ENCODE data around the gene GRPEL1. TPM values are rescaled to one million over a fixed set of nuclear protein-coding genes. Genes with fewer than 3 reads are reported as not detected.

Gene GRPEL1
- total RNA-seq, 1 experiment from 2014 or later, result 19.4 TPM

DNA sequence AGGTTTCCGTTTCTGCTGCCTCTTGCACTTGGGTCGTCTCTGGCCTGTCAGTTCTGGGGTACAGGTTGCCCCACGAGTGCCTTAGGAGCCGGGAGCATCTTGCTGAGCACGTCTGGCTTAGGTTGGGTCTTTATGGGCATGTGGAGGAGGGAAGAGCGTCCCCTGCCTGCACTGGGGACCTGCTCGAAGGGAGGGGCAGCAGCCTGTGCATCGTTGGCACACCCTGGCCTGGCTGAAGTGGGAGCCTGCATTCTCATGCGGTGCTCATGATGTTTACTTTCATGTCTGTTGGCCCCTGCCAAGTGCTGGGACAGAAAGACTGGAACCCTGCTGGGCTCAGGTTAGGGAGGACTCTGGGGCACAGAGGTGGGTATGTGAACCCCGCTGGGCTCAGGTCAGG, 48.5 kb downstream of the GRPEL1 start:
- no peak for DNase-seq
- Histone ChIP-seq H3K36me3 (ENCODE audit: insufficient read depth, low read length) (peaks cover 5% of the 10 kb centered on the region; the same call in 1 of the 2 replicates), H3K4me1 (ENCODE audit: low read length) (peaks cover under 1% of the 10 kb centered on the region), H3K4me3 (ENCODE audit: low read length) (no peak overlapping the region), H3K9ac (ENCODE audit: low read length) (no peak overlapping the region), H3K4me2 (ENCODE audit: low read depth, low read length, poor library complexity, severe bottlenecking) (no peak overlapping the region), H2AFZ (ENCODE audit: low read length) (no peak overlapping the region), H3K9me3 (ENCODE audit: low read length) (no peaks in the 10 kb centered on the region), H3K27me3 (ENCODE audit: low read length) (no peaks in the 10 kb centered on the region), H3K79me2 (ENCODE audit: low read length) (no peaks in the 10 kb centered on the region; the same call in 1 of the 2 replicates), H3K9me2 (replicated peaks; ENCODE audit: insufficient read depth, low read length) (no peaks in the 10 kb centered on the region), H4K20me1 (ENCODE audit: insufficient read depth, low read depth, low read length) (no peaks in the 10 kb centered on the region), H3K27ac (ENCODE audit: low read length) (no peak overlapping the region)

DNA sequence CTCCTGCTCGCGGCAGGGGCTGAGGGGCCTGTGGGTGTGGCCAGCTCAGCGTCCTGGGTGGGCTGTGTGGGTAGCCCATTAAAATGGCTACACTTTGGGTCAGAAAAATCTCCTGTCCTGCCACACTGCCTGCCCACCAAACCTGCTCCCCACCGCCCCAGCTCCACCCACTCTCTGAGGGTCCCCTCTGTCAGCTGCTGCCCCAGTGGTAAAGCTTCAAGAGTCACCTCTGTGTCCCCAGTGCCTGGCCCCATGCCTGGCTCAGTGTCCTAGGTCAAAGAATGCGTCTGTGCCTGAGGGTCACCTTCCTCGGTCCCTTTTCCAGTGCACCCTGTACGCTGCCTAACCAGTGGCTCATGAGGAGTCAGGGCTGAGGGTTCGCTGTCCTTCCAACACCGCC, 49.6 kb downstream of the GRPEL1 start:
- H3K9ac ChIP-seq (ENCODE audit: low read length), result no peak overlapping the region

DNA sequence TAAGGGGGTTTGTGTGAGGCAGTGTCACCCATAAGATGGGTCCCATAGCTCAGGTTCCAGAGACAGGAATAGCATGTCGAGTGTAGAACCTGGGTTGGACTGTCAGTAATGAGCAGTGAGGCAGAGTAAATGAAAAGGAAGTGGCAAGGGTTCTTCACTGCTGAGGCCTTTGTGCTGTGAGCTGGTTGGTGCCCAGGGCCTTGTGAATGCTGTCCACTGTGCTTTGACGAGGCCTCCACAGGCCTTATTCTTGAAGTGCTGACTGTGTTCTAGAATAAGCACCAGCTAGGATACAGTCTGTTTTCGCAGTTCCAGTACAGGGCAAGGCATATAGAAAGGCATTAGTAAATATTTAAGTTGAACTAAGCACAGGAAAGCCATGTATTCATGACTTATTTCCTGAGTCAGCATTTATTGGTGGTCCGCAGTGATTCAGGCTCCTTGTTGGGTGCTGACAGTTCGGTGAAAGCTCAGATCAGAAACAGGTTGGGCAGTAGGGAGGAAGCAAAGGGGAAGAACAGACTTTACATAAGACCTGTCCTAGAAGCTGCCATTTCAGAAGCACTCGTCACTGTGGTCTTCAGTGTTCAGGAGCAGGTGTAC, 50.3 kb downstream of the GRPEL1 start:
- H3K9me3 ChIP-seq (ENCODE audit: low read length), result no peaks in the 10 kb centered on the region
- no peak overlapping the region for H3K4me3 ChIP-seq (ENCODE audit: low read length)
- H3K27me3 ChIP-seq (ENCODE audit: low read length), result no peaks in the 10 kb centered on the region
- H3K9me2 ChIP-seq (replicated peaks; ENCODE audit: insufficient read depth, low read length), result no peaks in the 10 kb centered on the region
- peaks cover 16% of the 10 kb centered on the region for H3K4me1 ChIP-seq (ENCODE audit: low read length)
- H2AFZ ChIP-seq (ENCODE audit: low read length), result no peak overlapping the region
- no peak for DNase-seq
- H3K36me3 ChIP-seq (ENCODE audit: insufficient read depth, low read length), result peaks cover 12% of the 10 kb centered on the region; the same call in 1 of the 2 replicates
- no peak overlapping the region for H3K9ac ChIP-seq (ENCODE audit: low read length)
- no peaks in the 10 kb centered on the region for H4K20me1 ChIP-seq (ENCODE audit: insufficient read depth, low read depth, low read length)
- no peak overlapping the region for H3K27ac ChIP-seq (ENCODE audit: low read length)
- H3K79me2 ChIP-seq (ENCODE audit: low read length), result no peaks in the 10 kb centered on the region; the same call in 1 of the 2 replicates
- H3K4me2 ChIP-seq (ENCODE audit: low read depth, low read length, poor library complexity, severe bottlenecking), result no peak overlapping the region

More for the DNA sequence above, 49.6 kb downstream of the GRPEL1 start:
- no peak overlapping the region for H3K4me3 ChIP-seq (ENCODE audit: low read length)
- DNase-seq, result no peak
- H3K36me3 ChIP-seq (ENCODE audit: insufficient read depth, low read length), result peaks cover 9% of the 10 kb centered on the region; the same call in 1 of the 2 replicates
- no peaks in the 10 kb centered on the region; the same call in 1 of the 2 replicates for H3K79me2 ChIP-seq (ENCODE audit: low read length)
- H3K9me3 ChIP-seq (ENCODE audit: low read length), result no peaks in the 10 kb centered on the region
- peaks cover 12% of the 10 kb centered on the region for H3K4me1 ChIP-seq (ENCODE audit: low read length)
- H4K20me1 ChIP-seq (ENCODE audit: insufficient read depth, low read depth, low read length), result no peaks in the 10 kb centered on the region
- H3K27me3 ChIP-seq (ENCODE audit: low read length), result no peaks in the 10 kb centered on the region
- H3K4me2 ChIP-seq (ENCODE audit: low read depth, low read length, poor library complexity, severe bottlenecking), result no peak overlapping the region
- no peak overlapping the region for H3K27ac ChIP-seq (ENCODE audit: low read length)
- H3K9me2 ChIP-seq (replicated peaks; ENCODE audit: insufficient read depth, low read length), result no peaks in the 10 kb centered on the region
- no peak overlapping the region for H2AFZ ChIP-seq (ENCODE audit: low read length)

DNA sequence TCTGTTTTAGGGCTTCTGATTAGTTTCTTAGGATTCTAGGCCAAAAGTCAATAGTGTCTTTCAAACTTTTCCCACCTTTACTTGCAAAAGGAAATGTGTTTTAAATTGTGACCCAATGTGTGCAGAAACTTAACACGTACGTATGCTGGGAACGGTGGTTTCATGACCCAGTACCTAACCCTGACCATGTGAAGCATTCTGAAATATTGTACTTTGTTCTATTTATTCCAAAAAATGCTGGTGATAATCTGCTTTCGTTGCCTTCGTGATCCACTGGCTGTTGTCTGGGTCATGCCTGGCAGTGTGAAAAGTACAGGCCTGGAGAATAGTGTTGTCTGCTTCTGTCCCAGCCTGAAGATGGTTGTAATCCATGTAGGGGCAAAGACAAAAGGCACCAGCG, 51.4 kb downstream of the GRPEL1 start:
- no peaks in the 10 kb centered on the region for H3K9me3 ChIP-seq (ENCODE audit: low read length)
- peaks cover 12% of the 10 kb centered on the region; the same call in 1 of the 2 replicates for H3K36me3 ChIP-seq (ENCODE audit: insufficient read depth, low read length)
- H2AFZ ChIP-seq (ENCODE audit: low read length), result no peak overlapping the region
- H3K4me3 ChIP-seq (ENCODE audit: low read length), result no peak overlapping the region
- H3K9ac ChIP-seq (ENCODE audit: low read length), result no peak overlapping the region
- no peak overlapping the region for H3K27ac ChIP-seq (ENCODE audit: low read length)
- DNase-seq, result no peak
- H3K4me2 ChIP-seq (ENCODE audit: low read depth, low read length, poor library complexity, severe bottlenecking), result no peak overlapping the region
- no peaks in the 10 kb centered on the region for H3K27me3 ChIP-seq (ENCODE audit: low read length)
- H3K79me2 ChIP-seq (ENCODE audit: low read length), result no peaks in the 10 kb centered on the region; the same call in 1 of the 2 replicates
- H4K20me1 ChIP-seq (ENCODE audit: insufficient read depth, low read depth, low read length), result no peaks in the 10 kb centered on the region
- peaks cover 16% of the 10 kb centered on the region for H3K4me1 ChIP-seq (ENCODE audit: low read length)
- no peaks in the 10 kb centered on the region for H3K9me2 ChIP-seq (replicated peaks; ENCODE audit: insufficient read depth, low read length)

DNA sequence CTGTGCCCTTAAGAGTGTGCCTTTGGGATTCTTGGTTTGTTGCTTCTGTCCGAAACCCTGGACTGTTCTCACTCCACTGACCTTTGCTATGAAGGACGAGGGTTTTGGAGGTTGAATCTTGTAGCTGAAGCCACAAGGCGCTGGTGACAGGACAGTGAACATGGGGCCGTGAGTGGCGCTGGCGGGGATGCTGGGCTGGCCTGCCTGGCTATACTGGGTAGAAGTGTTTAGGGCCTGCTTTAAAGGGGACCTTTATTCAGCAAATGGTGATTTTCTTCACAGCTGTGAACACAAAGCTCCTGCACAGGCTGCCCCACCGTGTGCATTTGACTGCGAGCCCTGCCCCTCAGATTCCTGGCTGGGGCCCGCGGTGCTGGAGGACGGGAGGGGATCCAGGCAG, 51.8 kb downstream of the GRPEL1 start:
- Histone ChIP-seq H3K4me2 (ENCODE audit: low read depth, low read length, poor library complexity, severe bottlenecking) (no peak overlapping the region), H3K9ac (ENCODE audit: low read length) (no peak overlapping the region), H3K9me3 (ENCODE audit: low read length) (no peaks in the 10 kb centered on the region), H4K20me1 (ENCODE audit: insufficient read depth, low read depth, low read length) (no peaks in the 10 kb centered on the region), H3K36me3 (ENCODE audit: insufficient read depth, low read length) (peaks cover 12% of the 10 kb centered on the region; the same call in 1 of the 2 replicates), H3K27ac (ENCODE audit: low read length) (no peak overlapping the region), H3K4me3 (ENCODE audit: low read length) (no peak overlapping the region), H3K79me2 (ENCODE audit: low read length) (no peaks in the 10 kb centered on the region; the same call in 1 of the 2 replicates), H3K4me1 (ENCODE audit: low read length) (peaks cover 16% of the 10 kb centered on the region), H2AFZ (ENCODE audit: low read length) (no peak overlapping the region), H3K9me2 (replicated peaks; ENCODE audit: insufficient read depth, low read length) (no peaks in the 10 kb centered on the region), H3K27me3 (ENCODE audit: low read length) (no peaks in the 10 kb centered on the region)
- DNase-seq, result no peak

DNA sequence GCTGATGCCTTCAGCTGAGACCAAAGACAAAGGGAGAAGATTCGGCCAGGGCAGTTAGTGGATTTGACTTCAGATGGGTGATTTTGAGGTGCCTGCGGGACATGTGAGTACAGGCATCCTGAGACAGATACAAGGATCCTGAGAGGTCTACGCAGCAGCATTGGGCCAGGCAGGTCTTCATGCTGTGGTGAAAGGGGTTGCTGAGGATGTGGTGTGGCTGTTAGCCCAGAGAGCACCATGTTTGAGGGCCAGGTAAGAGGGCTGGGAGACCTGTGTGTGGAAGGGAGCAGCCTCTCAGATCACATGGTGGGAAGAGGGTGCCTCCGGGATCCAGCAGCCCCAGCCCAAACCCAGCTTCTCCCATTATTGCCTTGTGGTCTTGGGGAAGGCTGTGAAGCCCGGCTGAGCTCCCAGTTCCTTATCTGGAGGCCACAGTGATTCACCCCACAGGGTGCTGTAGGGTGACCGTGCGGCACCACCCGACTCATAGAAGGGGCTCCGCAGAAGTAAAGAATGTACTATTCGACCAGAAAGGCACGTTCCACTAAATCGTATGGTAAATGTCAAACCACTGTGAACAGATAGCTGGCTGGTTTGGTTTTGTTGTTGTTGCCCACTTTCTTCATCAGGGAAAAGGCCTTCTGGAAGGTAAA, 52.4 kb downstream of the GRPEL1 start:
- no peaks in the 10 kb centered on the region for H3K9me2 ChIP-seq (replicated peaks; ENCODE audit: insufficient read depth, low read length)
- no peak overlapping the region for H3K4me2 ChIP-seq (ENCODE audit: low read depth, low read length, poor library complexity, severe bottlenecking)
- DNase-seq, result no peak
- H3K4me1 ChIP-seq (ENCODE audit: low read length), result peaks cover 16% of the 10 kb centered on the region
- no peaks in the 10 kb centered on the region; the same call in 1 of the 2 replicates for H3K79me2 ChIP-seq (ENCODE audit: low read length)
- no peak overlapping the region for H3K27ac ChIP-seq (ENCODE audit: low read length)
- no peaks in the 10 kb centered on the region for H4K20me1 ChIP-seq (ENCODE audit: insufficient read depth, low read depth, low read length)
- no peak overlapping the region for H2AFZ ChIP-seq (ENCODE audit: low read length)
- peaks cover 12% of the 10 kb centered on the region; the same call in 1 of the 2 replicates for H3K36me3 ChIP-seq (ENCODE audit: insufficient read depth, low read length)
- H3K4me3 ChIP-seq (ENCODE audit: low read length), result no peak overlapping the region
- no peaks in the 10 kb centered on the region for H3K9me3 ChIP-seq (ENCODE audit: low read length)
- H3K27me3 ChIP-seq (ENCODE audit: low read length), result no peaks in the 10 kb centered on the region
- H3K9ac ChIP-seq (ENCODE audit: low read length), result no peak overlapping the region

DNA sequence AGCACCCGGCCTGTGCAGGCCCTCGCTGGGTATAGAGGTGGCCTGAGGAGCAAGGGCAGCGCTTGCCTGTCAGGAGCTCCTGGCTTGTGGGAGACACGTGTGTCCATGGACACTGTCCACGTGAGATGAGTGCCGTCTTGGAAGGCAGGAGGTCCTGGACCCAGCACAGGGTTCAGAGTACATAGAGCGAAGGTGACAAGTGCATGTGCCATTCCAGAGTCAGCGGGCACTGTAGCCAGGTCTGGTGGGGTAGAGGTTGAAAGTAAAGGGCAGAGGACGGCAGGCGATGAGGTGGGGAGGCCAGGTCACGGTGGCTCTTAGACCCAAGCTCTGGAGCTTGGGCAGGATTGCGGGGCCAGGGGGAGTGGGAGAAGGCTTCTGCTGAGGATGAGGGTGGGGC, 53.0 kb downstream of the GRPEL1 start:
- H3K27me3 ChIP-seq (ENCODE audit: low read length), result no peaks in the 10 kb centered on the region
- DNase-seq, result no peak
- H3K4me1 ChIP-seq (ENCODE audit: low read length), result peaks cover 16% of the 10 kb centered on the region
- H3K36me3 ChIP-seq (ENCODE audit: insufficient read depth, low read length), result peaks cover 12% of the 10 kb centered on the region; the same call in 1 of the 2 replicates
- no peaks in the 10 kb centered on the region for H3K79me2 ChIP-seq (ENCODE audit: low read length)
- no peak overlapping the region for H3K4me2 ChIP-seq (ENCODE audit: low read depth, low read length, poor library complexity, severe bottlenecking)
- H2AFZ ChIP-seq (ENCODE audit: low read length), result no peak overlapping the region
- H3K9ac ChIP-seq (ENCODE audit: low read length), result no peak overlapping the region
- H3K9me2 ChIP-seq (replicated peaks; ENCODE audit: insufficient read depth, low read length), result no peaks in the 10 kb centered on the region
- H3K4me3 ChIP-seq (ENCODE audit: low read length), result no peak overlapping the region
- H3K27ac ChIP-seq (ENCODE audit: low read length), result no peak overlapping the region
- no peaks in the 10 kb centered on the region for H3K9me3 ChIP-seq (ENCODE audit: low read length)
- H4K20me1 ChIP-seq (ENCODE audit: insufficient read depth, low read depth, low read length), result no peaks in the 10 kb centered on the region

DNA sequence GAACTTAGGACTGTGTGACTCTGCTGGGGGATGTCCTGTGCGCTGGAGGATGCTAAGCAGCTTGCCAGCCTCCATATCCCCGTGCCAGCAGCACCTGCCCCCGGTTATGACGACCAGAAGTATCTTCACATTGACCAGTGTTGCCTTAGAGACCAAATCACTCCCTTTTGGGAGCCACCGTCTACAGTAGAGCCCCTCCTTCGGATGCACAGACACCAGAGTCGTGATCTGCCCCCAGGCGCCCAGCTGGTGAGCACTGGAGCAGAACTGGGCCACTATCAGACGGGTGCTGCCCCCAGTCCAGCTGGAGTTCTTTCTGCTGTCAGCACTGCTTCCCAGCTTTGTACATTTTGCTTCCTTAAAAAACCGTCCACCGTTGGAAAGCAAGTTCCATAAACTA, 54.7 kb downstream of the GRPEL1 start:
- Histone ChIP-seq H3K36me3 (ENCODE audit: insufficient read depth, low read length) (peaks cover 12% of the 10 kb centered on the region; the same call in 1 of the 2 replicates), H3K9ac (ENCODE audit: low read length) (no peak overlapping the region)

More for the DNA sequence above, 54.7 kb downstream of the GRPEL1 start:
- Histone ChIP-seq H3K4me3 (ENCODE audit: low read length) (no peak overlapping the region), H3K4me1 (ENCODE audit: low read length) (peaks cover 16% of the 10 kb centered on the region), H3K27me3 (ENCODE audit: low read length) (no peaks in the 10 kb centered on the region), H2AFZ (ENCODE audit: low read length) (no peak overlapping the region), H3K9me3 (ENCODE audit: low read length) (no peaks in the 10 kb centered on the region), H3K79me2 (ENCODE audit: low read length) (no peaks in the 10 kb centered on the region), H3K9me2 (replicated peaks; ENCODE audit: insufficient read depth, low read length) (no peaks in the 10 kb centered on the region), H3K27ac (ENCODE audit: low read length) (no peak overlapping the region), H3K4me2 (ENCODE audit: low read depth, low read length, poor library complexity, severe bottlenecking) (no peak overlapping the region), H4K20me1 (ENCODE audit: insufficient read depth, low read depth, low read length) (no peaks in the 10 kb centered on the region)
- no peak for DNase-seq
